GM12891 (cell line): ENCODE measurements around the gene MSTN.

ENCODE experiments used
- POLR2A ChIP-seq: IDR thresholded peaks from 2 replicates; pipeline ENCODE4 v1.6.1; 2011; ENCODE audit warnings: low read depth, low read length, control low read depth
- POLR2AphosphoS5 ChIP-seq: IDR thresholded peaks from 2 replicates; pipeline ENCODE4 v1.6.1; 2011; ENCODE audit warnings: low read depth, low read length, control low read depth
- SPI1 ChIP-seq: IDR thresholded peaks from 2 replicates; pipeline ENCODE4 v1.6.1; 2011; ENCODE audit warnings: low read depth, low read length, control low read depth
- TAF1 ChIP-seq: IDR thresholded peaks from 2 replicates; pipeline ENCODE4 v1.6.1; 2011; ENCODE audit warnings: low read depth, low read length, control low read depth

- no peak for TF ChIP-seq POLR2A
- TF ChIP-seq TAF1: no peak
- TF ChIP-seq POLR2AphosphoS5: no peak
- TF ChIP-seq SPI1: no peak
Measured at GRCh38 chr2:190065839-190066238, 3.3 kb upstream of the MSTN start.
